Ovary (tissue), 3 donors: ENCODE measurements around the gene CDIPT.

Source experiments
- POLR2A ChIP-seq: fragments of 450-650 bp; IDR thresholded peaks from one replicate; pipeline ENCODE4 v1.6.1; 2017; ENCODE audit warnings: antibody characterized with exemption, mild to moderate bottlenecking, moderate library complexity
- TF ChIP-seq, protein P1 (sequence below), 3 donors: fragments of 450-650 bp in 2 of 3; fragments of 200-600 bp in 1 of 3; IDR thresholded peaks; one replicate each; pipeline versions ENCODE4 v1.5.1 to v1.8.0; 2016 to 2022; ENCODE audit warnings: antibody characterized with exemption in 3 of 3, mild to moderate bottlenecking in 1 of 3
- donor health status: DM: no; HTN: no; CAD: no.

DNA sequence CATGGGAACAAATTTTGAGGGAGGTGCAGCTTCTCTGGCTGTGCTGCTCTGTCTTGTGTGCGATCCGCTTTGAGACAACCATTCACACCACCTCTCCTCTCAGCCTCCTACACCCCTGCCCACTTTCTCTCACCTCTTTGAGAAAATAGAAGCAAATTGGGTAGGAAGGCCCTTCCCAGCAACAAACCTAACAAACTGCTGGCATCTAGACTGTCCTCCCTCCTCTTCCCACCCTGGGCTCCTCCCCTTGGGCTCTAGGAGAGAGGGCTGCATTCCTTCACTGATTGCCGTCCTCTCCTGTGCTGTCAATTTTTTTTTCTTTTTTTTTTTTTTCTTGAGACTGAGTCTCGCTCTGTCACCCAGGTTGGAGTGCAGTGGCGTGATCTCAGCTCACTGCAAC is 13.5 kb downstream of the CDIPT start:
- TF ChIP-seq, protein P1, sequence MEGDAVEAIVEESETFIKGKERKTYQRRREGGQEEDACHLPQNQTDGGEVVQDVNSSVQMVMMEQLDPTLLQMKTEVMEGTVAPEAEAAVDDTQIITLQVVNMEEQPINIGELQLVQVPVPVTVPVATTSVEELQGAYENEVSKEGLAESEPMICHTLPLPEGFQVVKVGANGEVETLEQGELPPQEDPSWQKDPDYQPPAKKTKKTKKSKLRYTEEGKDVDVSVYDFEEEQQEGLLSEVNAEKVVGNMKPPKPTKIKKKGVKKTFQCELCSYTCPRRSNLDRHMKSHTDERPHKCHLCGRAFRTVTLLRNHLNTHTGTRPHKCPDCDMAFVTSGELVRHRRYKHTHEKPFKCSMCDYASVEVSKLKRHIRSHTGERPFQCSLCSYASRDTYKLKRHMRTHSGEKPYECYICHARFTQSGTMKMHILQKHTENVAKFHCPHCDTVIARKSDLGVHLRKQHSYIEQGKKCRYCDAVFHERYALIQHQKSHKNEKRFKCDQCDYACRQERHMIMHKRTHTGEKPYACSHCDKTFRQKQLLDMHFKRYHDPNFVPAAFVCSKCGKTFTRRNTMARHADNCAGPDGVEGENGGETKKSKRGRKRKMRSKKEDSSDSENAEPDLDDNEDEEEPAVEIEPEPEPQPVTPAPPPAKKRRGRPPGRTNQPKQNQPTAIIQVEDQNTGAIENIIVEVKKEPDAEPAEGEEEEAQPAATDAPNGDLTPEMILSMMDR (IDR thresholded peaks at IDR 0.05): no peak
- TF ChIP-seq POLR2A: no peak
